ENCODE results near the gene ALG8. TPM values are rescaled to one million over a fixed set of nuclear protein-coding genes. Genes with fewer than 3 reads are reported as not detected.

The ALG8 gene
- total and polyA plus RNA-seq, 12 donors, result 28.9 to 129 (median 53.3) TPM

DNA sequence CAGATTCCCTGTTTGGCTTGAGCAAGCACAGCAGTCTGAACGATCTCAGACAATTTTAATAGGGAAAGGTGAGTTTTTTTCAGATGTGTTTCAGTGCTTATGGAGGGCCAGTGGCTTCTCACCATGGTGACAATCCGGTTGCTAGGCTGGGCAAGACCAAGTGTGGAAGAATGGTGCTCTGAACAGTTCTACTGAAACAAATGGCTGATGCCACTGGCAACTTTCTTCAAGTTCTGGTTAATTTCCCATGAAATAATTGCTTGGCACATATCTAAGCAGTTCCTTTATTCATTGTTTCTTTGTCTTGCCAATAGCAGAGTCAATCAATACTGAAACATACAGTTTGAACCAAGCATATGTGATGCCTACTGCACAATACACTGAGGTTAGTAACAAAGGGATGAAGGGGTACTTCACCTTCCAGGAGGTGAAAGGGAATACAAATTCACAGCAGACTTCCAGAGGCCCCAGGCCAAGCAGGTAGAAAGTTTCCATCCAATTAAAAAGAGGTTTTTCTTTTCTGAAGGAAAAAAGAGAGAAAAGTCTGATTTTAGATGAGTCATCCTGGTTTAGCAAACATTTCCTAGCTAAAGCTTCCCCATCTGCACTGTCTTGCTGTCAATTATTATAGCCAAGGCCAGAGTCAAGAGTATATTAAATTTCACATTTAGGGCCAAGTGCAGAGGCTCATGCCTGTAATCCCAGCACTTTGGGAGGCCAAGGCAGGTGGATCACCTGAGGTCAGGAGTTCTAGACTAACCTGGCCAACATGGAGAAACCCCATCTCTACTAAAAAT is 38.6 kb downstream of the ALG8 start:
- Histone ChIP-seq H3K27ac (peak overlapping the region in 2 of 5 donors; percentile 33 to 73), H3K36me3 (replicated peaks in 1 of 2) (peaks cover 0 to 10% of the 10 kb centered on the region in 2 donors), H3K9me3 (replicated peaks in 1 of 3) (no peaks in the 10 kb centered on the region), H3K4me1 (replicated peaks in 1 of 2) (peaks cover 3 to 10% of the 10 kb centered on the region in 2 donors), H3K4me3 (no peak overlapping the region), H3K27me3 (no peaks in the 10 kb centered on the region)
- 83 to 91% (median 88%) methylated on average over 2 of the region's 2 CpGs for WGBS, 4 donors
- no peak for TF ChIP-seq POLR2A (IDR thresholded peaks at IDR 0.05)
- no peak for TF ChIP-seq CTCF (IDR thresholded peaks at IDR 0.05)
- intact Hi-C loops (cut with DNase I), result no loop called here
- no peak for DNase-seq

GRCh38 chr11:78100261-78100660 is 39.2 kb downstream of the ALG8 start:
- TF ChIP-seq POLR2A (IDR thresholded peaks at IDR 0.05) (no peak), CTCF (IDR thresholded peaks at IDR 0.05) (no peak)
- Histone ChIP-seq H3K4me3 (no peak overlapping the region), H3K27ac (peak overlapping the region in 1 of 5 donors; percentile 73), H3K36me3 (replicated peaks in 1 of 2) (peaks cover 0 to 10% of the 10 kb centered on the region in 2 donors), H3K27me3 (no peaks in the 10 kb centered on the region), H3K9me3 (replicated peaks in 1 of 3) (no peaks in the 10 kb centered on the region), H3K4me1 (replicated peaks in 1 of 2) (peaks cover 3 to 10% of the 10 kb centered on the region in 2 donors)
- intact Hi-C loops (cut with DNase I), result no loop called here
- 76 to 91% (median 86%) methylated on average over 5 of the region's 5 CpGs for WGBS, 4 donors
- no peak for DNase-seq

GRCh38 chr11:78099666-78100065 is 39.8 kb downstream of the ALG8 start:
- intact Hi-C loops (cut with DNase I), result no loop called here
- Histone ChIP-seq H3K4me3 (no peak overlapping the region), H3K4me1 (replicated peaks in 1 of 2) (peaks cover 3 to 10% of the 10 kb centered on the region in 2 donors), H3K9me3 (replicated peaks in 1 of 3) (no peaks in the 10 kb centered on the region), H3K27ac (no peak overlapping the region), H3K27me3 (no peaks in the 10 kb centered on the region), H3K36me3 (replicated peaks in 1 of 2) (peaks cover 0 to 10% of the 10 kb centered on the region in 2 donors)
- WGBS, 4 donors, result 93 to 97% (median 94%) methylated on average over 4 of the region's 4 CpGs
- DNase-seq, result no peak
- TF ChIP-seq POLR2A (IDR thresholded peaks at IDR 0.05) (no peak), CTCF (IDR thresholded peaks at IDR 0.05) (no peak)

DNA sequence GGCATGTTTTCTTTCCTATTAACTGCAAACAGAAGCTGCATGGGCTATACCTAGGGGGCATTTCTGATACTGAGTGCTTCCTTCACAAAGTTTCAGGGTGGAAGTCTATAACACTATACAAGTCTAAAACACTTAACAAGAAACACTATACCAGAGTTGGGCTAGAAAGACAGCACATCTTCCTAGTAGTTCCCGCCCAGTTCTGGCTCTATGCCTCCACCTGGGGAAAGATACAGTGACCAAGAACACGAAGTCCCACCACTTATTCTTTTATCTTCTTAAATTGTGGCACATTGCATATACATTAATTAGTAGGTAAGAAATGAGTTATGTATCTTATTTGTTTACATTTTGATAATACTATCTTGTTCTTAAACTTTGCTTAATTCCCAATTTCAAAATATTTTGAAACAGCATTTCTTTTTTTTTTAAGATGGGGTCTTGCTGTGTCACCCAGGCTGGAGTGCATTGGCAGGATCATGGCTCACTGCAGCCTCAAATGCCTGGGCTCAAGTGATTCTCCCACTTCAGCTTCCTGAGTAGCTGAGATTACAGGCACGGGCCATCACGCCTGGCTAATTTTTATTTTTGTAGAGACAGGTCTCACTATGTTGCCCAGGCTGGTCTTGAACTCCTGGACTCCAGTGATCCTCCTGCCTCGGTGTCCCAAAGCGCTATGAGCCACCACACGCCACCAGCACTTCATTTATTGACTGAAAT is 41.6 kb downstream of the ALG8 start:
- H3K36me3 ChIP-seq (replicated peaks in 1 of 2), result peaks cover 0 to 10% of the 10 kb centered on the region in 2 donors
- WGBS, 4 donors, result 86 to 98% (median 97%) methylated on average over 7 of the region's 7 CpGs

More for the DNA sequence above, 41.6 kb downstream of the ALG8 start:
- TF ChIP-seq POLR2A (IDR thresholded peaks at IDR 0.05) (no peak), CTCF (IDR thresholded peaks at IDR 0.05) (no peak)
- intact Hi-C loops (cut with DNase I), result no loop called here
- H3K27me3 ChIP-seq, result no peaks in the 10 kb centered on the region
- H3K4me3 ChIP-seq, result no peak overlapping the region
- peaks cover 3 to 10% of the 10 kb centered on the region in 2 donors for H3K4me1 ChIP-seq (replicated peaks in 1 of 2)
- H3K9me3 ChIP-seq (replicated peaks in 1 of 3), result no peaks in the 10 kb centered on the region
- DNase-seq, result no peak
- H3K27ac ChIP-seq, result no peak overlapping the region

All from adrenal gland (tissue), 12 donors.